HepG2 (cell line): Measurements from ENCODE around the gene PLEKHH1. TPM values are rescaled to one million over a fixed set of nuclear protein-coding genes. Genes with fewer than 3 reads are reported as not detected.
A peak's percentile ranks its signal among the peaks of the same experiment; 100 is the strongest.

Source experiments
- CCDC6 ChIP-seq: sonication (generic); formaldehyde crosslinking; IDR thresholded peaks from 2 replicates; pipeline ENCODE4 v1.8.1; 2022; ENCODE audit warnings: mild to moderate bottlenecking, missing genetic modification reagents, moderate library complexity
- HDAC1 ChIP-seq: sonication (generic); formaldehyde crosslinking; IDR thresholded peaks from 2 replicates; pipeline ENCODE4 v1.5.1; 2020; ENCODE audit warnings: mild to moderate bottlenecking, missing genetic modification reagents
- HNRNPK ChIP-seq: fragments of 200-400 bp; formaldehyde crosslinking; IDR thresholded peaks from 2 replicates; pipeline ENCODE4 v1.6.1; 2018; ENCODE audit warnings: low read length, low read depth, moderate library complexity, mild to moderate bottlenecking; ENCODE audit not compliant: poor library complexity, severe bottlenecking
- HNRNPL ChIP-seq: fragments of 200-400 bp; formaldehyde crosslinking; IDR thresholded peaks from 2 replicates; pipeline ENCODE4 v1.6.1; 2017; ENCODE audit warnings: mild to moderate bottlenecking, low read depth, low read length
- IRF9 ChIP-seq: sonication (generic); formaldehyde crosslinking; IDR thresholded peaks from 2 replicates; pipeline ENCODE4 v1.8.0; 2022; ENCODE audit warnings: missing genetic modification reagents, mild to moderate bottlenecking, borderline replicate concordance
- SCMH1 ChIP-seq: sonication (generic); formaldehyde crosslinking; IDR thresholded peaks from 2 replicates; pipeline ENCODE4 v1.9.0; 2021; ENCODE audit warnings: missing genetic modification reagents, mild to moderate bottlenecking, borderline replicate concordance
- TBX2 ChIP-seq: sonication (generic); formaldehyde crosslinking; IDR thresholded peaks from 2 replicates; pipeline ENCODE4 v1.5.0; 2020; ENCODE audit warnings: missing genetic modification reagents, mild to moderate bottlenecking, borderline replicate concordance
- ZBTB10 ChIP-seq: sonication (generic); formaldehyde crosslinking; IDR thresholded peaks from 2 replicates; pipeline ENCODE4 v1.4.0; 2020; ENCODE audit warnings: missing genetic modification reagents, borderline replicate concordance
- ZNF687 ChIP-seq: sonication (generic); formaldehyde crosslinking; IDR thresholded peaks from 2 replicates; pipeline ENCODE4 v1.5.1; 2020; ENCODE audit warnings: mild to moderate bottlenecking, missing genetic modification reagents, moderate library complexity
- ZNF747 ChIP-seq: sonication (generic); formaldehyde crosslinking; IDR thresholded peaks from 2 replicates; pipeline ENCODE4 v1.8.1; 2023; ENCODE audit warnings: missing genetic modification reagents, mild to moderate bottlenecking, borderline replicate concordance
- polyA plus RNA-seq, 8 experiments: library from polyadenylated mRNA; depleted of rRNA in 3 of 8; stranded (reverse) in 7 of 8; unstranded in 1 of 8; fragments of >200 nt; fragmentation: Illumina TruSeq in 4 of 8; extraction: Trizol in 4 of 8; gene quantifications; 2 replicates each; pipeline versions ENCODE4 v1.2.1 to v1.2.3, GENCODE V29; 2011 to 2016; ENCODE audit warnings: low read depth in 4 of 8, missing spikeins in 1 of 8, mixed read lengths in 1 of 8; ENCODE audit not compliant: insufficient read depth in 1 of 8
- total RNA-seq, 5 experiments: library from RNA; depleted of rRNA; stranded (reverse); fragments of >200 nt; fragmentation: Illumina TruSeq; extraction: Trizol; gene quantifications; 2 replicates each; pipeline ENCODE4 v1.2.3, GENCODE V29; 2016; ENCODE audit warnings: low read depth in 1 of 5

Gene PLEKHH1
- total and polyA plus RNA-seq, 2 of the 13 experiments (the other 11 are each of a cell fraction or from before 2014, with no cell fraction given) = 8.6 to 15.8 TPM

GRCh38 chr14:67514650-67515385, 18.3 kb upstream of the PLEKHH1 start (continued):
- TF ChIP-seq SCMH1 (CRISPR knock-in tag) (no peak), HNRNPL (0 out of 2 replicates have a peak, but pooled peaks have one; percentile 43), HNRNPK (peak; percentile 47), CCDC6 (CRISPR knock-in tag) (peak; percentile 64; the same call in 1 of the 2 replicates), IRF9 (CRISPR knock-in tag) (0 out of 2 replicates have a peak, but pooled peaks have one; percentile 36), HDAC1 (CRISPR knock-in tag) (peak; percentile 37; the same call in 1 of the 2 replicates), TBX2 (CRISPR knock-in tag) (0 out of 2 replicates have a peak, but pooled peaks have one; percentile 15), ZNF687 (CRISPR knock-in tag) (peak; percentile 3), ZBTB10 (CRISPR knock-in tag) (no peak), ZNF747 (CRISPR knock-in tag) (no peak)
- TF ChIP-seq, all 625 proteins: peak for 12
